Testis (tissue), 2 donors: Measurements from ENCODE around the gene MSRB1.

Source experiments
- POLR2A ChIP-seq: fragments of 450-650 bp; IDR thresholded peaks from one replicate; pipeline ENCODE4 v1.6.1; 2017; ENCODE audit warnings: antibody characterized with exemption, mild to moderate bottlenecking, moderate library complexity
- TF ChIP-seq, protein P1 (sequence below), 3 experiments: fragments of 450-650 bp in 2 of 3; fragments of 200-600 bp in 1 of 3; sonication (generic) in 1 of 3; IDR thresholded peaks; one replicate each; pipeline ENCODE4 v1.5.1; 2016 to 2019; ENCODE audit warnings: antibody characterized with exemption in 3 of 3, mild to moderate bottlenecking in 2 of 3, moderate library complexity in 1 of 3

DNA sequence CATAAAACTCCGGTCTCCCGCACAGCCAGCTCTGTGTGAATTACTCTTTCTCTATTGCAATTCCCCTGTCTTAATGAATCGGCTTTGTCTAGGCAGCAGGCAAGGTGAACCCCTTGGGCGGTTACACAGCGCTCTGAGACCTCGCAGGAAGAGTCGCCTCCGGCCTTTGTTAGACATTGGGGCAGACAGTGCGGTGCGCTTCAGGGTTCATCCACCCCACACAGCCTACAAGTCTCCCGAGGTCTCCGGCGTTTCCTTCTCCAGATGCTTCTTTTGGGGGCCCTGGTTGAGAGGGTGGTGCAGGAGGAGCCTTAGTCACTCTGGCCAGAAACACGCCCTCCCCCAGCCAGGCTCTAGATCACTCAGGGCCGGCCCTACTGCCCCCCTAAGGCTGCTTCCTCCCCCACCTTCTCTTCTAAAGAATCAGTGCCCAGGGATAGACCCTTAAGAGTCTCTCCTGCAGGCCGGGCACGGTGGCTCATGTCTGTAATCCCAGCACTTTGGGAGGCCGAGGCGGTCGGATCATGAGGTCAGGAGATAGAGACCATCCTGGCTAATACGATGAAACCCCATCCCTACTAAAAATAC lies 1.7 kb upstream of the MSRB1 start:
- TF ChIP-seq POLR2A = no peak
- TF ChIP-seq, protein P1, sequence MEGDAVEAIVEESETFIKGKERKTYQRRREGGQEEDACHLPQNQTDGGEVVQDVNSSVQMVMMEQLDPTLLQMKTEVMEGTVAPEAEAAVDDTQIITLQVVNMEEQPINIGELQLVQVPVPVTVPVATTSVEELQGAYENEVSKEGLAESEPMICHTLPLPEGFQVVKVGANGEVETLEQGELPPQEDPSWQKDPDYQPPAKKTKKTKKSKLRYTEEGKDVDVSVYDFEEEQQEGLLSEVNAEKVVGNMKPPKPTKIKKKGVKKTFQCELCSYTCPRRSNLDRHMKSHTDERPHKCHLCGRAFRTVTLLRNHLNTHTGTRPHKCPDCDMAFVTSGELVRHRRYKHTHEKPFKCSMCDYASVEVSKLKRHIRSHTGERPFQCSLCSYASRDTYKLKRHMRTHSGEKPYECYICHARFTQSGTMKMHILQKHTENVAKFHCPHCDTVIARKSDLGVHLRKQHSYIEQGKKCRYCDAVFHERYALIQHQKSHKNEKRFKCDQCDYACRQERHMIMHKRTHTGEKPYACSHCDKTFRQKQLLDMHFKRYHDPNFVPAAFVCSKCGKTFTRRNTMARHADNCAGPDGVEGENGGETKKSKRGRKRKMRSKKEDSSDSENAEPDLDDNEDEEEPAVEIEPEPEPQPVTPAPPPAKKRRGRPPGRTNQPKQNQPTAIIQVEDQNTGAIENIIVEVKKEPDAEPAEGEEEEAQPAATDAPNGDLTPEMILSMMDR (IDR thresholded peaks at IDR 0.05) = no peak
